GM21515 (cell line): ENCODE measurements around the gene OR2M3.
"Not testable (repeated sequence)": the region's sequence is repeated elsewhere in the genome, so short reads cannot be mapped to it uniquely, and the experiment has no call there.

ENCODE experiments used
- ATAC-seq: cut with Tn5 transposase; IDR thresholded peaks from one replicate; pipeline ENCODE4 v1.9.1; 2021; ENCODE audit not compliant: unreplicated experiment

The OR2M3 gene

GRCh38 chr1:248196965-248197364, at the start of gene OR2M3:
TSS of gene OR2M3 (plus strand) at chr1:248197265. CDS start at chr1:248203068, 5,803 bp downstream.
- no peak for ATAC-seq

- no peak for ATAC-seq
These were observed 44.8 kb upstream of the OR2M3 start for GRCh38 chr1:248152056-248152827.

- no peak for ATAC-seq
These were observed 41.1 kb upstream of the OR2M3 start for GRCh38 chr1:248155927-248156326.

- ATAC-seq: no peak
These were observed 38.3 kb upstream of the OR2M3 start for GRCh38 chr1:248158758-248159157.

GRCh38 chr1:248164031-248164430, 33.0 kb upstream of the OR2M3 start:
- no peak for ATAC-seq

- no peak for ATAC-seq
These were observed 31.9 kb upstream of the OR2M3 start for GRCh38 chr1:248165186-248165585.

- ATAC-seq: no peak
These were observed 22.5 kb upstream of the OR2M3 start, which contains the start of gene OR2M2 for GRCh38 chr1:248174521-248174920. TSS of gene OR2M2 (plus strand) at chr1:248174821. CDS start at chr1:248179986, 5,165 bp downstream.

- no peak for ATAC-seq
These were observed 13.1 kb upstream of the OR2M3 start for GRCh38 chr1:248183996-248184395.

- no peak for ATAC-seq
These were observed 9.7 kb upstream of the OR2M3 start for GRCh38 chr1:248187363-248187762.

- no peak for ATAC-seq
These were observed 8.0 kb upstream of the OR2M3 start for GRCh38 chr1:248189026-248189425.

GRCh38 chr1:248194117-248194516, 2.9 kb upstream of the OR2M3 start:
- ATAC-seq: no peak

GRCh38 chr1:248215880-248216279, 18.8 kb downstream of the OR2M3 start:
- ATAC-seq: no peak

GRCh38 chr1:248225537-248225936, 28.5 kb downstream of the OR2M3 start:
- no peak for ATAC-seq

- ATAC-seq: no peak
These were observed 32.4 kb downstream of the OR2M3 start for GRCh38 chr1:248229360-248229908.

- no peak for ATAC-seq
These were observed 34.1 kb downstream of the OR2M3 start, which contains the start of gene OR2M4 for GRCh38 chr1:248231117-248231516. TSS of gene OR2M4 (plus strand) at chr1:248231417. CDS start at chr1:248238929, 7,512 bp downstream.

GRCh38 chr1:248239478-248239877, 42.4 kb downstream of the OR2M3 start:
- ATAC-seq: no peak

GRCh38 chr1:248243204-248243603, 46.1 kb downstream of the OR2M3 start:
- ATAC-seq: peak; percentile 92

GRCh38 chr1:248259309-248259708, 62.2 kb downstream of the OR2M3 start:
- ATAC-seq: not testable (repeated sequence)
